ENCODE results near the gene SNRNP70.

DNA sequence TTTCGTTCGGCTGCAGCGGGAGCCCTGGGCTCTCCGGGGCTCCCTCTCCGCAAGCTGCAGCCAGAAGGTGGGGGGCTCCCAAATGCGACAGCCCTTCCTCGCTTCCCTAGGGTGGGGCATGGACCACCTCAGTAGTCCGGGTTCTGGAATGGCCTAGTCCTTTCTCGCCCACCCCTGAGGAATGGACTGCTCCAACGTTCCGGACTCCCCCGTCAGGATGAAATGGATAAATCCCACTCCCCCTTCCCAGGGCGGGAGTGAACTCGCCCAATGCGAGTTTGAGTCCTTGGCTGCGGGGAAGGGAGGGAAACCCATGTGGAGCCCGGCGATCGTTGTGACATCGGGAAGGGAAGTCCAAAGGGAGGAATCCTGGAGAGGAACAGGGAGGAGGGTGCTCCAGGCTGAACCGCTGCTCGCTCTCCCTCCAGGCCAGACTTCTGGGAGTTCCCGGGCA lies 64.4 kb downstream of the SNRNP70 start:
- peak in 1 of 3 donors; percentile 10 for TF ChIP-seq CTCF (IDR thresholded peaks at IDR 0.05)
- no peak for TF ChIP-seq EP300 (IDR thresholded peaks at IDR 0.05)

Measured in ovary (tissue), 3 donors.